B cell (primary cell): Measurements from ENCODE around the gene DPPA2. TPM values are rescaled to one million over a fixed set of nuclear protein-coding genes. Genes with fewer than 3 reads are reported as not detected.

Experiments
- ATAC-seq: fragments of 200-7000 bp; cut with Tn5 transposase; one replicate; pipeline ENCODE4 v1.10.0; 2021; ENCODE audit warnings: low read depth, mild to moderate bottlenecking, moderate number of reproducible peaks, moderate library complexity
- CTCF ChIA-PET: fragments of 350-600 bp; sonication (Branson Sonifier 250); formaldehyde crosslinking; loops from one replicate; lab custom pipeline; 2021; ENCODE audit warnings: antibody characterized with exemption, inconsistent platforms; lab: Charles Lee
- POLR2A ChIA-PET: fragments of 350-600 bp; sonication (Branson Sonifier 250); formaldehyde crosslinking; loops from one replicate; lab custom pipeline; 2021; ENCODE audit warnings: antibody characterized with exemption; lab: Charles Lee
- DNase-seq: peaks from one replicate; pipeline ENCODE4 v3.0.0; 2013
- H2AFZ ChIP-seq: 2 replicates; pipeline ENCODE4 v1.6.1; 2012; ENCODE audit warnings: mild to moderate bottlenecking, low read depth, low read length; ENCODE audit not compliant: insufficient read depth, poor library complexity, severe bottlenecking
- H3K27ac ChIP-seq, 2 donors: 1 replicate in 1 of 2; 2 replicates in 1 of 2; pipeline ENCODE4 v1.5.1; 2012 to 2013; ENCODE audit warnings: low read length in 2 of 2, mild to moderate bottlenecking in 2 of 2, moderate library complexity in 1 of 2
- H3K27me3 ChIP-seq, 4 experiments: fragments of 200-600 bp in 1 of 4; sonication (generic) in 1 of 4; replicated peaks in 1 of 4; 1 replicate in 2 of 4; 2 replicates in 2 of 4; pipeline versions ENCODE4 v1.6.1 to v1.7.0; 2013 to 2016; ENCODE audit warnings: low read length in 3 of 4, mild to moderate bottlenecking in 2 of 4, mixed read lengths in 1 of 4, moderate library complexity in 1 of 4; ENCODE audit not compliant: insufficient read depth in 4 of 4, control insufficient read depth in 3 of 4; ENCODE audit errors: control extremely low read depth in 1 of 4
- H3K36me3 ChIP-seq, 2 experiments: replicated peaks in 1 of 2; 1 replicate in 1 of 2; 2 replicates in 1 of 2; pipeline versions ENCODE4 v1.6.1 to v1.7.1; 2013; ENCODE audit warnings: low read length in 1 of 2; ENCODE audit not compliant: insufficient read depth in 2 of 2, control insufficient read depth in 1 of 2; ENCODE audit errors: control extremely low read depth in 1 of 2, extremely low read depth in 1 of 2
- H3K4me1 ChIP-seq, 2 donors: fragments of 200-600 bp in 1 of 2; sonication (generic) in 1 of 2; 1 replicate in 1 of 2; 2 replicates in 1 of 2; pipeline versions ENCODE4 v1.5.1 to v1.6.1; 2013 to 2017; ENCODE audit warnings: low read length in 2 of 2; ENCODE audit not compliant: control insufficient read depth in 2 of 2, insufficient read depth in 2 of 2
- H3K4me2 ChIP-seq: replicated peaks from 2 replicates; pipeline ENCODE3; 2012; ENCODE audit warnings: mild to moderate bottlenecking, low read depth, low read length; ENCODE audit not compliant: poor library complexity, severe bottlenecking
- H3K4me3 ChIP-seq, 5 experiments: fragments of 200-600 bp in 1 of 5; sonication (generic) in 1 of 5; 1 replicate in 3 of 5; 2 replicates in 2 of 5; pipeline versions ENCODE4 v1.5.1 to v1.7.0; 2011 to 2016; ENCODE audit warnings: low read length in 4 of 5, mild to moderate bottlenecking in 4 of 5, low read depth in 2 of 5, control low read depth in 1 of 5, moderate library complexity in 1 of 5; ENCODE audit not compliant: insufficient read depth in 1 of 5; ENCODE audit errors: control extremely low read depth in 1 of 5, extremely low read depth in 1 of 5
- H3K79me2 ChIP-seq: fragments of 200-600 bp; sonication (generic); one replicate; pipeline ENCODE4 v1.6.0; 2016; ENCODE audit warnings: low read length; ENCODE audit not compliant: control insufficient read depth, insufficient read depth
- H3K9ac ChIP-seq: fragments of 200-600 bp; sonication (generic); 2 replicates; pipeline ENCODE4 v1.6.1; 2017; ENCODE audit warnings: mild to moderate bottlenecking, low read length, moderate library complexity
- H3K9me3 ChIP-seq, 3 donors: one replicate each; pipeline versions ENCODE4 v1.6.1 to v1.7.1; 2013; ENCODE audit warnings: low read length in 2 of 3; ENCODE audit not compliant: control insufficient read depth in 2 of 3, insufficient read depth in 1 of 3; ENCODE audit errors: control extremely low read depth in 1 of 3
- H4K20me1 ChIP-seq: 2 replicates; pipeline ENCODE4 v1.6.0; 2012; ENCODE audit warnings: mild to moderate bottlenecking, low read length; ENCODE audit not compliant: insufficient read depth, control insufficient read depth, poor library complexity, severe bottlenecking
- H3K27ac Mint-ChIP-seq: one replicate; pipeline ENCODE4 v1.8.0; 2021; ENCODE audit warnings: mixed read lengths
- H3K27me3 Mint-ChIP-seq: one replicate; pipeline ENCODE4 v1.8.0; 2021; ENCODE audit warnings: mixed read lengths
- H3K4me1 Mint-ChIP-seq: one replicate; pipeline ENCODE4 v1.8.0; 2021; ENCODE audit warnings: mixed read lengths
- H3K4me3 Mint-ChIP-seq: one replicate; pipeline ENCODE4 v1.8.0; 2021; ENCODE audit warnings: mixed read lengths
- H3K9me3 Mint-ChIP-seq: one replicate; pipeline ENCODE4 v1.8.0; 2022; ENCODE audit warnings: mixed read lengths; ENCODE audit not compliant: insufficient read depth
- CTCF ChIP-seq: fragments of 200-600 bp; IDR thresholded peaks from one replicate; pipeline ENCODE4 v1.8.0; 2022; ENCODE audit warnings: antibody characterized with exemption, mild to moderate bottlenecking
- EZH2 ChIP-seq: IDR thresholded peaks from 2 replicates; pipeline ENCODE4 v1.6.1; 2012; ENCODE audit warnings: borderline replicate concordance, low read depth, mild to moderate bottlenecking, moderate library complexity, low read length; ENCODE audit not compliant: insufficient read depth, poor library complexity, severe bottlenecking
- WGBS: methylation state at CpG from one replicate; pipeline ENCODE4 v1.1.5; 2013; ENCODE audit warnings: missing lambda C conversion rate; ENCODE audit not compliant: insufficient coverage; 5-methylcytosine and 5-hydroxymethylcytosine counted together
- intact Hi-C: fragments of 100-400 bp; cut with micrococcal nuclease; formaldehyde crosslinking; loops from one replicate; pipeline ENCODE4 v1.10.0; 2022
- polyA plus RNA-seq: library from polyadenylated mRNA; depleted of rRNA; stranded (reverse); fragments of >200 nt; gene quantifications from 2 replicates; pipeline ENCODE4 v1.2.3, GENCODE V29; 2012
- total RNA-seq, 2 donors: library from RNA; stranded (reverse); fragments of 120-200 nt in 1 of 2; gene quantifications; 1 replicate in 1 of 2; 2 replicates in 1 of 2; pipeline versions ENCODE4 v1.2.3 to v1.2.4, GENCODE V29; 2013 to 2022

Gene DPPA2
- total and polyA plus RNA-seq, 2 donors (not counting 1 experiment from before 2014, with no cell fraction given), result not detected

GRCh38 chr3:109275702-109276293, 40.5 kb downstream of the DPPA2 start:
- Histone ChIP-seq H3K27ac (no peak overlapping the region), H3K79me2 (no peaks in the 10 kb centered on the region), H3K9me3 (no peaks in the 10 kb centered on the region), H3K4me1 (no peaks in the 10 kb centered on the region), H4K20me1 (no peaks in the 10 kb centered on the region), H3K27me3 (no peaks in the 10 kb centered on the region), H2AFZ (no peak overlapping the region), H3K36me3 (no peaks in the 10 kb centered on the region), H3K4me2 (no peak overlapping the region), H3K4me3 (no peak overlapping the region), H3K9ac (no peak overlapping the region)
- H3K9me3 Mint-ChIP-seq, result no peaks in the 10 kb centered on the region
- ATAC-seq, result no peak
- H3K4me1 Mint-ChIP-seq, result no peaks in the 10 kb centered on the region
- intact Hi-C loops, result no loop called here
- WGBS, result 21% methylated on average over 2 of the region's 9 CpGs
- no peak for TF ChIP-seq EZH2
- peak; percentile 16 for TF ChIP-seq CTCF
- H3K4me3 Mint-ChIP-seq, result no peak overlapping the region
- no peak overlapping the region for H3K27ac Mint-ChIP-seq
- DNase-seq, result no peak
- POLR2A ChIA-PET, result no interaction called here
- CTCF ChIA-PET, result no interaction called here
- no peaks in the 10 kb centered on the region for H3K27me3 Mint-ChIP-seq

- Histone ChIP-seq H3K9ac (no peak overlapping the region), H3K4me2 (no peak overlapping the region), H3K4me3 (no peak overlapping the region), H3K36me3 (no peaks in the 10 kb centered on the region), H2AFZ (no peak overlapping the region), H3K4me1 (no peaks in the 10 kb centered on the region), H3K27ac (no peak overlapping the region), H4K20me1 (no peaks in the 10 kb centered on the region), H3K27me3 (no peaks in the 10 kb centered on the region), H3K9me3 (no peaks in the 10 kb centered on the region), H3K79me2 (no peaks in the 10 kb centered on the region)
- no peak overlapping the region for H3K4me3 Mint-ChIP-seq
- ChIA-PET CTCF (no interaction called here), POLR2A (no interaction called here)
- no peaks in the 10 kb centered on the region for H3K27me3 Mint-ChIP-seq
- DNase-seq, result no peak
- TF ChIP-seq CTCF, result no peak
- no peak for TF ChIP-seq EZH2
- H3K9me3 Mint-ChIP-seq, result no peaks in the 10 kb centered on the region
- no peak for ATAC-seq
- H3K4me1 Mint-ChIP-seq, result no peaks in the 10 kb centered on the region
- intact Hi-C loops, result no loop called here
- no peak overlapping the region for H3K27ac Mint-ChIP-seq
- 82% methylated on average over 6 of the region's 7 CpGs for WGBS
These were observed 45.5 kb downstream of the DPPA2 start for GRCh38 chr3:109270779-109271178.
